GM21423 (cell line): ENCODE results near the gene PDE2A.

Experiments
- ATAC-seq: cut with Tn5 transposase; IDR thresholded peaks from one replicate; pipeline ENCODE4 v1.9.1; 2021; ENCODE audit warnings: mild to moderate bottlenecking, moderate library complexity; ENCODE audit not compliant: unreplicated experiment

PDE2A gene

GRCh38 chr11:72595292-72595684, 78.9 kb downstream of the PDE2A start:
- no peak for ATAC-seq

GRCh38 chr11:72594493-72595291, 79.5 kb downstream of the PDE2A start:
- ATAC-seq, result no peak

- no peak for ATAC-seq
Observed at GRCh38 chr11:72592698-72593495, 81.3 kb downstream of the PDE2A start.

- ATAC-seq, result no peak
Observed at GRCh38 chr11:72591785-72592502, 82.3 kb downstream of the PDE2A start.

- no peak for ATAC-seq
Observed at GRCh38 chr11:72591023-72591422, 83.2 kb downstream of the PDE2A start.

GRCh38 chr11:72589802-72590761, 84.1 kb downstream of the PDE2A start:
- ATAC-seq, result no peak

- ATAC-seq, result no peak
Observed at GRCh38 chr11:72588421-72589410, 85.5 kb downstream of the PDE2A start.

GRCh38 chr11:72587696-72588095, 86.5 kb downstream of the PDE2A start:
- no peak for ATAC-seq

GRCh38 chr11:72586321-72587090, 87.7 kb downstream of the PDE2A start:
- ATAC-seq, result no peak

GRCh38 chr11:72585762-72586311, 88.4 kb downstream of the PDE2A start:
- ATAC-seq, result peak; percentile 61

GRCh38 chr11:72584939-72585597, 89.2 kb downstream of the PDE2A start:
- no peak for ATAC-seq

- no peak for ATAC-seq
Observed at GRCh38 chr11:72584293-72584938, 89.8 kb downstream of the PDE2A start.

- no peak for ATAC-seq
Observed at GRCh38 chr11:72583616-72584292, 90.5 kb downstream of the PDE2A start.

GRCh38 chr11:72583177-72583553, 91.1 kb downstream of the PDE2A start:
- no peak for ATAC-seq

GRCh38 chr11:72582206-72583176, 91.7 kb downstream of the PDE2A start:
- no peak for ATAC-seq
